D721Med (cell line): ENCODE measurements around the gene MALAT1.
"Not testable (repeated sequence)": the region's sequence is repeated elsewhere in the genome, so short reads cannot be mapped to it uniquely, and the experiment has no call there.

Experiments
- DNase-seq: peaks from one replicate; pipeline ENCODE4 v3.0.0; 2011; ENCODE audit warnings: low spot score; ENCODE audit not compliant: insufficient read length
- FAIRE-seq: peaks from 2 replicates; lab custom pipeline; 2011; peaks lifted over from hg19 to GRCh38; lab: Jason Lieb, UNC
- TF ChIP-seq, protein P1 (sequence below): IDR thresholded peaks from 2 replicates; pipeline ENCODE4 v1.5.1; 2012; ENCODE audit warnings: mild to moderate bottlenecking, control low read depth; ENCODE audit not compliant: insufficient read depth; ENCODE audit errors: missing control alignments

MALAT1 gene

DNA sequence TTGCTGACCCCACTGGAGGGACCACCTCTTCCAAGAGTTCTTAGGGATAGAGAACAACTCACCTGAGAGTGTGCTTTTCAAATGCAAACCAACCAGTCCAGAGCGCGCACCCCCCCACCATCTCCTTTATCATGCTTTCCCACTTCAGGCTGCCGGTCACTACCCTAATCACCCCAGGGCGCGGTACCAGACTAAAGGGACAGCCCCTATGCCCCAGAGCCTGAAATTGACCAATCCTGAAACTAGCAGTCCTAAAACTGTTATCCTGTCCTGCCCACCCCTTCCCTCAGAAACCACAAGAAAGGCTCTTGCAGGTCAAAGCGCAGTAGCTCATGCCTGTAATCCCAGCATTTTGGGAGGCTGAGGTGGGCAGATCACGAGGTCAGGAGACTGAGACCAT, 39.3 kb upstream of the MALAT1 start:
- DNase-seq, result no peak
- FAIRE-seq, result no peak
- TF ChIP-seq, protein P1, sequence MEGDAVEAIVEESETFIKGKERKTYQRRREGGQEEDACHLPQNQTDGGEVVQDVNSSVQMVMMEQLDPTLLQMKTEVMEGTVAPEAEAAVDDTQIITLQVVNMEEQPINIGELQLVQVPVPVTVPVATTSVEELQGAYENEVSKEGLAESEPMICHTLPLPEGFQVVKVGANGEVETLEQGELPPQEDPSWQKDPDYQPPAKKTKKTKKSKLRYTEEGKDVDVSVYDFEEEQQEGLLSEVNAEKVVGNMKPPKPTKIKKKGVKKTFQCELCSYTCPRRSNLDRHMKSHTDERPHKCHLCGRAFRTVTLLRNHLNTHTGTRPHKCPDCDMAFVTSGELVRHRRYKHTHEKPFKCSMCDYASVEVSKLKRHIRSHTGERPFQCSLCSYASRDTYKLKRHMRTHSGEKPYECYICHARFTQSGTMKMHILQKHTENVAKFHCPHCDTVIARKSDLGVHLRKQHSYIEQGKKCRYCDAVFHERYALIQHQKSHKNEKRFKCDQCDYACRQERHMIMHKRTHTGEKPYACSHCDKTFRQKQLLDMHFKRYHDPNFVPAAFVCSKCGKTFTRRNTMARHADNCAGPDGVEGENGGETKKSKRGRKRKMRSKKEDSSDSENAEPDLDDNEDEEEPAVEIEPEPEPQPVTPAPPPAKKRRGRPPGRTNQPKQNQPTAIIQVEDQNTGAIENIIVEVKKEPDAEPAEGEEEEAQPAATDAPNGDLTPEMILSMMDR, result no peak

DNA sequence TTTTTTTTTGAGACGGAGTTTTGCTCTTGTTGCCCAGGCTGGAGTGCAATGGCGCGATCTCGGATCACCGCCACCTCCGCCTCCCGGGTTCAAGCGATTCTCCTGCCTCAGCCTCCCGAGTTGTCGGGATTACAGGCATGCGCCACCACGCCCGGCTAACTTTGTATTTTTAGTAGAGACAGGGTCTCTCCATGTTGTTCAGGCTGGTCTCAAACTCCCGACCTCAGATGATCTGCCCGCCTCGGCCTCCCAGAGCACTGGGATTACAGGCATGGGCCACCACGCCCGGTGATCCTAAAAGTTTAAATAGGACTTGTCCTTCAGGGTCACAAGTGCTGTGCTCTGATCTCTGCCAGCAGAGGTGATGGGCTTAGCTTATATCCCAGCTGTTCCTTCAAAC, 33.4 kb upstream of the MALAT1 start:
- not testable (repeated sequence) for DNase-seq, FAIRE-seq

DNA sequence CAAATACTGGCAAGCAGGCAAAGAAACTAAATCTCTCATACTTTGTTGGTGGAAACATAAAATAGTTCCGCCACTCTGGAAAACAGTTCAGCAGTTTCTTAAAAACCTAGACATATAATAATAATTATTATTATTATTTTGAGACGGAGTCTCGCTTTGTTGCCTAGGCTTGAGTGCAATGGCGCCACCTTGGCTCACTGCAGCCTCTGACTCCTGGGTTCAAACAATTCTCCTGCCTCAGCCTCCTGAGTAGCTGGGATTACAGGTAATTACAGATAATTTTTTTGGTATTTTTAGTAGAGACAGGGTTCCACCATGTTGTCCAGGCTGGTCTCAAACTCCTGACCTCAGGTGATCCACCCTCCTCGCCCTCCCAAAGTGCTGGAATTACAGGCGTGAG, 31.5 kb upstream of the MALAT1 start:
- DNase-seq, FAIRE-seq: not testable (repeated sequence)

DNA sequence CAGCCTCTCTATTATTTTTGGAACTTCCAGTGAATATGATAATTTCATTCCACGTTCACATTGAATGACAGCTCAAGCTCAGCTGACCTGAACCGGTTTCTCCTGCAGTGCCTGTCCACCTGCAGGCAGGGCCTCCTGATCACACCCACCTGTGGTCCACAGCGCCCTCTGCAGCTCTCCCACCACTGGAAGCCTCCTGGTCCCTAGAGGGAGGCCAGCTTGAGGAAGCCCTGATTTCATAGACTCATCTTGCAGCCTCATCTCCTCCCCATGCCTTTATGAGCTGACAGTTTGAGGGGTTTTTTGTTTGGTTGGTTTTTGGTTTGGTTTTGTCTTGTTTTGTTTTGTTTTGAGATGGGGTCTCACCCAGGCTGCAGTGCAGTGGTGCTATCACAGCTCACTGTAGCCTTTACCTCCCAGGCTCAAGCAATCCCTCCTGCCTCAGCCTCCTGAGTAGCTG, 29.9 kb upstream of the MALAT1 start:
- TF ChIP-seq, protein P1, result peak; percentile 28
- DNase-seq, result no peak
- FAIRE-seq, result no peak

DNA sequence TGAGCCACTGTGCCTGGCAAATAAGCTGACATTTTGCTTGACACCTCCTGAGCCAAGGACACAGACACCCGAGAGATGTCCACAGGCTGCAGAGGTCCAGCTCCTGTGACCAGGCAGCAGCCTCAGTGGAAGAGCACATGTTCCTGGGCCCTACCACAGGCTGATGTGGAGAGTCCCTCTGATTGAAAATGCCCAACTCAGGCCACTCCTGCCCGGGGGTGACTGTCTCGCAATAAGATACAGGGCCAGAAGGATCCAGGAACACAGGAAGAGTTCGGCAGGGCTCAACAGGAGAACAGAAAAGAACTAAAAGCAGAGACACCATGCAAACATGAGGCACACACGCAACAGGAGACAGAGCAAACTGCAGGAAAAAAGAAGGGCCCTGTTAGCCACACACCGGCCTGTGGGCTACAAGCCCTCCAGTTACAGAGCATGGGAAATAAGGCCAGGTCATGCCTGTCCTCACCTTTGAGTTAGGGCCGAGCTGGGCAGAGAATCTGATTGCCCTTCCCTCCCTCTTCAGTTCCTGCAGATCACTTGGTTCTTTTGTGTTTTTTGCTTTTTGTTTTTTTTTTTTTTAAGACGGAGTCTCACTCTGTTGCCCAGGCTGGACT, 28.3 kb upstream of the MALAT1 start:
- TF ChIP-seq, protein P1, result no peak
- FAIRE-seq (no peak), DNase-seq (no peak)

DNA sequence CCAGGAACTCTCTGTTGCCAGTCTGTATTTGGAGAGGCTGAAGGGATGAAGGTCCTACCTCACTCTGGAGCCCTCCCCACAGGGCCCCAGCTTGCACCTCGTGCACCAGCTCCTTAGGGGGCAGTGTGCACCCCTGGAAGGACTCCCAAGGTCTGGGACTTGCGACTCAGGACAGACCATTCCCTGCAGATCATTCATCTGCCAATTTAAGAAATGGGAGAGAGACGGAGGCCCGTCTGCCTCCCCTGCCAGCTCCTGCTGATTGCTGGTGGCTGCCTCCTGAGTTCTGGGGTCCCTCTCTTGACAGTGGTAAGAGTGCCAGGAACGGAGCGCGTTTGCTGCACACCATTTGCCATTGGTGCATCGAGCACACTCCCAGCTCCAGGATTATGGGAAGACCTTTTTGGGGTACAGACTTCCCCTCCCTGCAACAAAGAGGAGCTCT, 27.4 kb upstream of the MALAT1 start:
- FAIRE-seq, result no peak
- no peak for DNase-seq
- TF ChIP-seq, protein P1, result peak; percentile 23

DNA sequence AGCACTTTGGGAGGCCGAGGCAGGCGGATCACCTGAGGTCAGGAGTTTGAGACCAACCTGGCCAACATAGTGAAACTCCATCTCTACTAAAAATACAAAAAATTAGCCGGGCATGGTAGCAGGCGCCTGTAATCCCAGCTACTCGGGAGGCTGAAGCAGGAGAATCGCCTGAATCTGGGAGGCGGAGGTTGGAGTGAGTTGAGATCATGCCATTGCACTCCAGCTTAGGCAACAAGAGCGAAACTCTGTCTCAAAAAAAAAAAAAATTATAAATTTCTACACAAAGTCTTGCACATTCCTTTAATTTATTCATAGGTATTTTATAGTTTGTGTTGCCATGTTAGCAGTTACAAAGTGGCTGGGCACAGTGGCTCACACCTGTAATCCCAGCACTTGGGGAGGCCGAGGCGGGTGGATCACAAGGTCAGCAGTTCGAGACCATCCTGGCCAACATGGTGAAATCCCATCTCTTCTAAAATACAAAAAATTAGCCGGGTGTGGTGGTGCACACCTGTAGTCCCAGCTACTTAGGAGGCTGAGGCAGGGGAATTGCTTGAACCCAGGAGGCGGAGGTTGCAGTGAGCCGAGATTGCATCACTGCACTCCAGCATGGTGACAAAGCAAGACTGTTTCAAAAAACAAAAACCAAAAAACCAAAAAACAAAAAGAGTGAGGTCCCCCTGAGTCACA, 26.1 kb upstream of the MALAT1 start:
- not testable (repeated sequence) for DNase-seq, FAIRE-seq

DNA sequence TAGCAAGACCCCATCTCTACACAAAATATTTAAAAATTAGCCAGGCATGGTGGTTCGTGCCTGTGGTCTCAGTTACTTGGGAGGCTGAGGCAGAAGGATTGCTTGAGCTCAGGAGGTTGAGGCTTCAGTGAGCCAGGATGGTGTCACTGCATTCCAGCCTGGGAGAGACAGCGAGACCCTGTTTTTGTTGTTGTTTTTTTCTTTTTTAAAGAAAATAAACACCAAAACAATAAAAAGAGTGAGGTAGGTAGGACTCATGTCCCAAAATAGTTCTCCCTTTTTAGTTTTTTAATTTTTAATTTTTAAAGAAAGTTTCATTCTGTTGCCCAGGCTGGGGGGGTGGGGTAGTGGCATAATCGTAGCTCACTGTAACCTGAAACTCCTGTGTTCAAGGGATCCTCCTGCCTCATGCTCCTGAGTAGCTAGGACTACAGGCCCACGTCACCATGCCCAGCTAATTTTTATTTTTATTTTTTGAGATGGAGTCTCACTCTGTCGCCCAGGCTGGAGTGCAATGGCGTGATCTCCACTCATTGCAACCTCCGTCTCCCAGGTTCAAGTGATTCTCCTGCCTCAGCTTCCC, 25.5 kb upstream of the MALAT1 start:
- DNase-seq (no peak), FAIRE-seq (no peak)
- TF ChIP-seq, protein P1, result no peak
